GM18867 (cell line): ENCODE results near the gene GSK3A.

Experiments used
- ATAC-seq: cut with Tn5 transposase; IDR thresholded peaks from one replicate; pipeline ENCODE4 v1.9.1; 2021; ENCODE audit warnings: mild to moderate bottlenecking, moderate library complexity; ENCODE audit not compliant: unreplicated experiment

The GSK3A gene

GRCh38 chr19:42242512-42243409, at the start of gene GSK3A:
Gene GSK3A, minus strand, starts transcription at chr19:42242602. Its CDS starts 137 bp downstream, at chr19:42242465.
- peak; percentile 64 for ATAC-seq

GRCh38 chr19:42291435-42291810, 49.0 kb upstream of the GSK3A start:
- no peak for ATAC-seq

- ATAC-seq, result no peak
Measured at GRCh38 chr19:42290523-42291434, 48.4 kb upstream of the GSK3A start.

- no peak for ATAC-seq
Measured at GRCh38 chr19:42290136-42290522, 47.7 kb upstream of the GSK3A start.

- no peak for ATAC-seq
Measured at GRCh38 chr19:42289556-42290041, 47.2 kb upstream of the GSK3A start.

GRCh38 chr19:42288881-42289555, 46.6 kb upstream of the GSK3A start:
- no peak for ATAC-seq

- ATAC-seq, result no peak
Measured at GRCh38 chr19:42288387-42288786, 46.0 kb upstream of the GSK3A start.

- ATAC-seq, result no peak
Measured at GRCh38 chr19:42287827-42288107, 45.4 kb upstream of the GSK3A start.

GRCh38 chr19:42287017-42287826, 44.8 kb upstream of the GSK3A start:
- no peak for ATAC-seq

GRCh38 chr19:42286349-42287016, 44.1 kb upstream of the GSK3A start:
- no peak for ATAC-seq

- no peak for ATAC-seq
Measured at GRCh38 chr19:42285988-42286348, 43.6 kb upstream of the GSK3A start.

- ATAC-seq, result no peak
Measured at GRCh38 chr19:42285541-42285941, 43.1 kb upstream of the GSK3A start.

- no peak for ATAC-seq
Measured at GRCh38 chr19:42284591-42285341, 42.4 kb upstream of the GSK3A start.

GRCh38 chr19:42284066-42284501, 41.7 kb upstream of the GSK3A start:
- ATAC-seq, result peak; percentile 35

- ATAC-seq, result peak; percentile 45
Measured at GRCh38 chr19:42283188-42284065, 41.0 kb upstream of the GSK3A start.

- ATAC-seq, result no peak
Measured at GRCh38 chr19:42282819-42283187, 40.4 kb upstream of the GSK3A start.

- ATAC-seq, result no peak
Measured at GRCh38 chr19:42281827-42282762, 39.7 kb upstream of the GSK3A start.
